Bronchial epithelial cell (primary cell): ENCODE measurements around the gene TXNDC8. TPM values are rescaled to one million over a fixed set of nuclear protein-coding genes. Genes with fewer than 3 reads are reported as not detected.
"Not testable (repeated sequence)": the region's sequence is repeated elsewhere in the genome, so short reads cannot be mapped to it uniquely, and the experiment has no call there.

ENCODE experiments used
- DNase-seq: peaks from one replicate; pipeline ENCODE4 v3.0.0-alpha.2; 2010; ENCODE audit warnings: low read depth
- FAIRE-seq: peaks from 2 replicates; lab custom pipeline; 2011; peaks lifted over from hg19 to GRCh38; lab: Jason Lieb, UNC
- H3K27me3 ChIP-seq: 2 replicates; pipeline ENCODE4 v1.5.1; 2011; ENCODE audit warnings: low read length; ENCODE audit not compliant: control insufficient read depth, insufficient read depth
- H3K36me3 ChIP-seq: 2 replicates; pipeline ENCODE4 v1.5.1; 2011; ENCODE audit warnings: low read length; ENCODE audit not compliant: control insufficient read depth, insufficient read depth
- H3K4me3 ChIP-seq: 2 replicates; pipeline ENCODE4 v1.5.1; 2011; ENCODE audit warnings: mild to moderate bottlenecking, low read depth, low read length, control low read depth
- CTCF ChIP-seq: IDR thresholded peaks from 2 replicates; pipeline ENCODE4 v1.5.1; 2011; ENCODE audit warnings: mild to moderate bottlenecking, moderate library complexity, low read length, control low read depth, inconsistent platforms; ENCODE audit not compliant: insufficient read depth, severe bottlenecking
- total RNA-seq: library from RNA; depleted of rRNA; stranded (reverse); fragments of >200 nt; gene quantifications from 2 replicates; pipeline ENCODE4 v1.2.1, GENCODE V29; 2014

The TXNDC8 gene
- total RNA-seq, result not detected in 2 replicates

- no peak for DNase-seq
- FAIRE-seq, result no peak
- H3K36me3 ChIP-seq, result no peaks in the 10 kb centered on the region
- no peaks in the 10 kb centered on the region for H3K27me3 ChIP-seq
- no peak for TF ChIP-seq CTCF
- H3K4me3 ChIP-seq, result no peak within 1 kb of the TSS
These were observed at the start of gene TXNDC8 for GRCh38 chr9:110337727-110338126. TXNDC8 (minus strand) TSS chr9:110337863.

- no peak for FAIRE-seq
- H3K27me3 ChIP-seq, result no peaks in the 10 kb centered on the region
- no peak for DNase-seq
- TF ChIP-seq CTCF, result no peak
- no peak overlapping the region for H3K4me3 ChIP-seq
- H3K36me3 ChIP-seq, result no peaks in the 10 kb centered on the region
These were observed 45.8 kb upstream of the TXNDC8 start for GRCh38 chr9:110383491-110383890.

GRCh38 chr9:110382731-110383130, 45.1 kb upstream of the TXNDC8 start:
- no peak for TF ChIP-seq CTCF
- Histone ChIP-seq H3K36me3 (no peaks in the 10 kb centered on the region), H3K4me3 (no peak overlapping the region), H3K27me3 (no peaks in the 10 kb centered on the region)
- DNase-seq (no peak), FAIRE-seq (no peak)

- FAIRE-seq (no peak), DNase-seq (no peak)
- Histone ChIP-seq H3K36me3 (no peaks in the 10 kb centered on the region), H3K4me3 (no peak overlapping the region), H3K27me3 (no peaks in the 10 kb centered on the region)
- TF ChIP-seq CTCF, result no peak
These were observed 33.8 kb upstream of the TXNDC8 start for GRCh38 chr9:110371411-110372007.

- TF ChIP-seq CTCF, result no peak
- Histone ChIP-seq H3K4me3 (no peak overlapping the region), H3K27me3 (no peaks in the 10 kb centered on the region), H3K36me3 (no peaks in the 10 kb centered on the region)
- FAIRE-seq (no peak), DNase-seq (peak; percentile 73)
These were observed 32.7 kb upstream of the TXNDC8 start for GRCh38 chr9:110370315-110370714.

GRCh38 chr9:110364451-110364850, 26.8 kb upstream of the TXNDC8 start:
- no peak overlapping the region for H3K4me3 ChIP-seq
- FAIRE-seq (no peak), DNase-seq (peak; percentile 36)
- no peaks in the 10 kb centered on the region for H3K27me3 ChIP-seq
- no peaks in the 10 kb centered on the region for H3K36me3 ChIP-seq
- TF ChIP-seq CTCF, result no peak

- not testable (repeated sequence) for H3K27me3 ChIP-seq, DNase-seq, FAIRE-seq, H3K36me3 ChIP-seq, H3K4me3 ChIP-seq
These were observed 21.3 kb upstream of the TXNDC8 start for GRCh38 chr9:110358992-110359391.
